Choroid plexus epithelial cell (primary cell): ENCODE data around the gene CSAD.
"Not testable (repeated sequence)": the region's sequence is repeated elsewhere in the genome, so short reads cannot be mapped to it uniquely, and the experiment has no call there.

ENCODE experiments used
- DNase-seq: peaks from one replicate; pipeline ENCODE4 v3.0.0-alpha.2; 2010; ENCODE audit warnings: low read depth
- H3K4me3 ChIP-seq: 2 replicates; pipeline ENCODE4 v1.5.1; 2011; ENCODE audit warnings: low read depth, mild to moderate bottlenecking, control low read depth, low read length, moderate library complexity
- CTCF ChIP-seq: conservative IDR thresholded peaks from 2 replicates; pipeline ENCODE4 v1.5.1; 2011; ENCODE audit warnings: low read depth, mild to moderate bottlenecking, control low read depth, inconsistent platforms, low read length, moderate library complexity

CSAD gene

DNA sequence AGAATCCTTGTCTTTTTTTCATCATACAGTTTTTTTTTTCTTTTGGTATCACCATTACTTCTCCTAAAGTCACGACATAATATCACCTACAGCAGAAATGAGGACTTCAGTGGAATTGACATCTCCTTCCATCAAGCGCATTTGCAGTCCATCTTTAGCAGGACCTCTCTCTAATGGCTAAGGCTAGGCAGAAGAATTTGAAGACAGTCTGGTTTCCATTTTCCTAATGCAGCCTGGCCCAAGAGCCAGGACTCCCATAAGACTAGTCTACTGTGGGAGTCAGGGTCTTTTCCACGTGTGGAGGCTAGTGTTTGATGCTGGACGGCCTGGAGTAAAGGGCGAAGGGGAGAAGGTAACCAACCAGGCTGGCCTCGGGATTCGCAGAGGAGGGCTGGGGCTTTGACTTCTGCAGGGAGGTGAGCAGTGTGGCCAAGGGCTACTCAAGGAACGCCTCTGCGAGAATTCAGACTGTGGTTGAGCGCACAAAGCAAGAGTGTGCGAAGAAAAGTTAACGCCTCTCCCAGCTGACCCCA lies 972 bp downstream of the CSAD start:
- H3K4me3 ChIP-seq, result peak overlapping the region; percentile 86
- TF ChIP-seq CTCF, result no peak
- DNase-seq, result no peak

DNA sequence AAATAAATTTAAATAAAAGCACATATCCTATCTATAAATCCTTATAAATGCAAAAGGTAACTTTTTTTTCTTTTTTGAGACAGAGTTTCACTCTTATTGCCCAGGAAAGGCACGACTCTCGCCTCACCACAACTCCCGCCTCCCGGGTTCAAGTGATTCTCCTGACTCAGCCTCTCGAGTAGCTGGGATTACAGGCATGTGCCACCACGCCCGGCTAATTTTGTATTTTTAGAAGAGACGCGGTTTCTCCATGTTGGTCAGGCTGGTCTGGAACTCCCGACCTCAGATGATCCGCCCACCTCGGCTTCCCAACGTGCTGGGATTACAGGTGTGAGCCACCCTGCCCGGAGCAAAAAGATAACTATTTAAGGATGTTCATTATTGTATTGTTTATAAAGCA lies 1.9 kb downstream of the CSAD start:
- not testable (repeated sequence) for H3K4me3 ChIP-seq, DNase-seq

- not testable (repeated sequence) for DNase-seq, H3K4me3 ChIP-seq
These were observed 3.3 kb downstream of the CSAD start for GRCh38 chr12:53177447-53177846.

- no peak overlapping the region for H3K4me3 ChIP-seq
- DNase-seq, result no peak
- no peak for TF ChIP-seq CTCF
These were observed 4.0 kb downstream of the CSAD start for GRCh38 chr12:53176750-53177149.

DNA sequence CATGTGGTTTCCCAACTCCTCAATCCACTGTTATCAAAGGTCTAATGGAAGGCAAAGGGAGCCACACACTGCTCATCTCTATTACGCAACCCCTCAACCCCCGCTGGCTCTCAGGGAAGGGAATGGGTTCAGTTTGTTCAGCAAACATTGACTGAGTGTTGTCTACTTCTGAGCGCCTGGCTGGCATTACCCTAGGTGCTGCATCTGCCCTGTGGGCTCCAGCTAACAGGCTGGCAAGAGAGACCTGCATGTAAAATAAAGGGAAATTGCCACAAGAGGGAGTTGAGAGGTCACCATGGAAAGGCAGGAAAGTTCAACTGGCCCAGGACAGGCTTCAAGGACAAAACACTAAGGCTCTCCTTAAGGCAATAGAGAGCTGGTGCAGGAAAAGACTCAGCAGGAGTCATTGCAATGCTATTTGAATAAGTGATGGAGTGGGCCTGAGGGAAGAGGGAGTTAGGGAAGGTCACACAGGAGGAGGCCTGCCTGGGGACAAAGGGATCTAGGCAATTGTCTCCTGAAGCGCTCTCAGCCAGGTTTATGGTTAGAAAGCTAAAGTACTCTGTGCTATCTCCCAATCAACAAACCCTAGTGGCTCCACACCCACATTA lies 5.7 kb downstream of the CSAD start:
- no peak overlapping the region for H3K4me3 ChIP-seq
- DNase-seq, result no peak
- peak; percentile 17 for TF ChIP-seq CTCF

DNA sequence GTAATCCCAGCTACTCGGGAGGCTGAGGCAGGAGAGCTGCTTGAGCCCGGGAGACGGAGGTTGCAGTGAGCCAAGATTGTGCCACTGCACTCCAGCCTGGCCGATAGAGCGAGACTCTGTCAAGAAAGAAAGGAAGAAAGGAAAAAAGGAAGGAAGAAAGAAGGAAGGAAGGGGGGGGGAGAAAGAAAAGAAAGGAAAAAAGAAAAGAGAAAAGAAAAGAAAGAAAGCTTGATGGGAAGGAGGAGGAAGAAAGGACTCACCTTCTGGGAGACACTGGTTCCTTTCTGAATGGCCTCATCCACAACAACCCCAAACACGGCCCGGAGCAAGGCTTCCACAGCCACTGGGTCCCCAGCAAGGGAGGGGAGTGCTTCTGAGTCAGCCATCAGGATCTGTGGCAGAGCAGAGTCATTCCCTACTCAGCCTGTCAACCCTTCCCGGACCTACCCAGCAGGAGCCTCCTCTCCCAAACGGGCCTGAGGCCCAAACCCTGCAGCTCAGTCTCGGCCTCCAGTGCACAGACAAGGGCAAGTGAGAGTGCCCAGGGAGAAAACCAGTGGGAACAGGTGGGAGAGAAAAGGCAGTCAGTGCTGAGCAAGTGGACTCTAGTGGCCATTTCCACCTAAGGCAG lies 7.5 kb downstream of the CSAD start:
- no peak for DNase-seq
- H3K4me3 ChIP-seq, result no peak overlapping the region
- TF ChIP-seq CTCF, result no peak

- TF ChIP-seq CTCF, result no peak
These were observed 8.4 kb downstream of the CSAD start for GRCh38 chr12:53172352-53172751.

DNA sequence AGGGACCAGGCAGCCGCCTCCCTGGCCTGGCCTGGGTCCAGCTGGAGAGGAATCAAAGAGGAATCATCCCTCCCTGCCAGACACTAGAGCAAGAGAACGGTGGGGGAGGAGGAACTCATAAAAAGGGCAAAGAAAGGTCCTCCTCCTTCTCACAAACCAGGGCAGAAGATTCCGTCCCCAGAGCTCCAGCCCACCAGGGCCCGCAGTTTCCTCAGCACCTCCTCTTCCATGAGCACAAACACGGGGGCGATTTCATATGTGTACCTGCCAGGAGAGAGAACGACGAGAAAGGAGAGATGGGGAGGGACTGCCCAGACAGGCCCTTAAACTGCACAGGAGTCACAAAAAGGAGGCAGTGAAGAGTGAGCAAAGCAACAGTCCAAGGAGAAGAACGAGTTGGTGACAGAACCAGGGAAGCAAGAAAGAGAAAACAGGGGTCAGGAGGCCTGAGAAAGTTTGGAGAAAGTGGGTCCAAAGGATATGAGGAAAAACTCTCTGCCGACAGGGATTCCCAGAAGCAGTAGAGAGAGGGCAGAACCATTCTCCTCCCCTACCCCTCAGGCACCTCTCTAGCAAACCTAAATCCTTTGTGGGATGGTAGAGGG lies 8.9 kb downstream of the CSAD start:
- no peak overlapping the region for H3K4me3 ChIP-seq
- DNase-seq, result no peak
- TF ChIP-seq CTCF, result no peak

More at GRCh38 chr12:53172352-53172751, 8.4 kb downstream of the CSAD start:
- H3K4me3 ChIP-seq, result no peak overlapping the region
- peak; percentile 54 for DNase-seq
